B cell (primary cell): ENCODE measurements around the gene PRSS8.

Source experiments
- EZH2 ChIP-seq: IDR thresholded peaks from 2 replicates; pipeline ENCODE4 v1.6.1; 2012; ENCODE audit warnings: borderline replicate concordance, low read depth, mild to moderate bottlenecking, moderate library complexity, low read length; ENCODE audit not compliant: insufficient read depth, poor library complexity, severe bottlenecking
- TF ChIP-seq, protein P1 (sequence below): fragments of 200-600 bp; IDR thresholded peaks from one replicate; pipeline ENCODE4 v1.8.0; 2022; ENCODE audit warnings: antibody characterized with exemption, mild to moderate bottlenecking

DNA sequence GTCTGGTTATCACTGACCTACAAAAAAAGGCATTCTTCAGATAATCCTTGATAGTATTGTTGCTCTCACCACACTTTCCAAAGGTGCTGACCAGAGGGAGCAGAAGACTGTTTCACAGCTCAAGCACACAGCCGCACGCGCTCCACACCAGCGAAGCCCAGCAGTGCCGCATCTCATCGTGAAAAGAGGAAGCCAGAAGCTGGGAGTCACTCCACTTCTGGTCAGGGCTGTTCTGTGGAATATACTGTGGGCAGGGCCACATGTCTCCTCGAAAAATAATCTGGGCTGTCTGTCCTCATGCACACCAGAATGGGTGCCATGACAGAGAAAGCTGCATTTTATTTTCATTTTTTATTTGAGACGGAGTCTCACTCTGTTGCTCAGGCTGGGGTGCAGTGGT, 21.6 kb upstream of the PRSS8 start:
- TF ChIP-seq, protein P1, sequence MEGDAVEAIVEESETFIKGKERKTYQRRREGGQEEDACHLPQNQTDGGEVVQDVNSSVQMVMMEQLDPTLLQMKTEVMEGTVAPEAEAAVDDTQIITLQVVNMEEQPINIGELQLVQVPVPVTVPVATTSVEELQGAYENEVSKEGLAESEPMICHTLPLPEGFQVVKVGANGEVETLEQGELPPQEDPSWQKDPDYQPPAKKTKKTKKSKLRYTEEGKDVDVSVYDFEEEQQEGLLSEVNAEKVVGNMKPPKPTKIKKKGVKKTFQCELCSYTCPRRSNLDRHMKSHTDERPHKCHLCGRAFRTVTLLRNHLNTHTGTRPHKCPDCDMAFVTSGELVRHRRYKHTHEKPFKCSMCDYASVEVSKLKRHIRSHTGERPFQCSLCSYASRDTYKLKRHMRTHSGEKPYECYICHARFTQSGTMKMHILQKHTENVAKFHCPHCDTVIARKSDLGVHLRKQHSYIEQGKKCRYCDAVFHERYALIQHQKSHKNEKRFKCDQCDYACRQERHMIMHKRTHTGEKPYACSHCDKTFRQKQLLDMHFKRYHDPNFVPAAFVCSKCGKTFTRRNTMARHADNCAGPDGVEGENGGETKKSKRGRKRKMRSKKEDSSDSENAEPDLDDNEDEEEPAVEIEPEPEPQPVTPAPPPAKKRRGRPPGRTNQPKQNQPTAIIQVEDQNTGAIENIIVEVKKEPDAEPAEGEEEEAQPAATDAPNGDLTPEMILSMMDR: no peak
- no peak for TF ChIP-seq EZH2
